ENCODE data around the gene ARHGEF17. TPM values are rescaled to one million over a fixed set of nuclear protein-coding genes. Genes with fewer than 3 reads are reported as not detected.
A peak's percentile ranks its signal among the peaks of the same experiment; 100 is the strongest.

ARHGEF17 gene
- total RNA-seq, 2 experiments from 2014 or later: not detected

GRCh38 chr11:73326929-73327811 is 19.1 kb downstream of the ARHGEF17 start:
- DNase-seq: no peak
- H3K9me3 Mint-ChIP-seq (ENCODE audit: low read depth): no peaks in the 10 kb centered on the region
- H3K36me3 Mint-ChIP-seq: no peaks in the 10 kb centered on the region
- CTCF ChIA-PET: interaction anchor here (1.0 to 7.3 kb wide), 8 partner anchors 9 to 91 kb away, joined by 3 to 36 read pairs (median 4); partner anchors contain the start of gene ARHGEF17
- H3K4me1 Mint-ChIP-seq: peaks cover 17% of the 10 kb centered on the region
- H3K27ac Mint-ChIP-seq: no peak overlapping the region
- H3K27me3 Mint-ChIP-seq: no peaks in the 10 kb centered on the region
- ATAC-seq: peak; percentile 54
- H3K4me3 Mint-ChIP-seq: no peak overlapping the region

GRCh38 chr11:73327812-73328364 is 19.8 kb downstream of the ARHGEF17 start:
- Mint-ChIP-seq H3K4me1 (peaks cover 17% of the 10 kb centered on the region), H3K27me3 (no peaks in the 10 kb centered on the region), H3K27ac (no peak overlapping the region), H3K4me3 (no peak overlapping the region), H3K36me3 (no peaks in the 10 kb centered on the region), H3K9me3 (ENCODE audit: low read depth) (no peaks in the 10 kb centered on the region)
- DNase-seq (no peak), ATAC-seq (no peak)
- CTCF ChIA-PET: interaction anchor here (1.5 to 7.3 kb wide), 4 partner anchors 9 to 47 kb away, joined by 3 to 36 read pairs (median 20); partner anchors contain the start of gene ARHGEF17

- DNase-seq (no peak), ATAC-seq (no peak)
- H3K4me3 Mint-ChIP-seq: no peak overlapping the region
- CTCF ChIA-PET: interaction anchor here (1.6 to 5.1 kb wide), 2 partner anchors 11 to 24 kb away, joined by 3 to 36 read pairs; partner anchors contain the start of gene ARHGEF17
- H3K4me1 Mint-ChIP-seq: peaks cover 9% of the 10 kb centered on the region
- H3K27me3 Mint-ChIP-seq: no peaks in the 10 kb centered on the region
- H3K9me3 Mint-ChIP-seq (ENCODE audit: low read depth): no peaks in the 10 kb centered on the region
- H3K27ac Mint-ChIP-seq: no peak overlapping the region
- no peaks in the 10 kb centered on the region for H3K36me3 Mint-ChIP-seq
These were observed 22.6 kb downstream of the ARHGEF17 start for GRCh38 chr11:73330569-73331093.

GRCh38 chr11:73331138-73331916 is 23.3 kb downstream of the ARHGEF17 start:
- Mint-ChIP-seq H3K4me3 (no peak overlapping the region), H3K9me3 (ENCODE audit: low read depth) (no peaks in the 10 kb centered on the region), H3K27ac (no peak overlapping the region), H3K27me3 (no peaks in the 10 kb centered on the region), H3K4me1 (peaks cover 11% of the 10 kb centered on the region), H3K36me3 (no peaks in the 10 kb centered on the region)
- no peak for ATAC-seq
- CTCF ChIA-PET: interaction anchor here (1.0 to 5.1 kb wide), 3 partner anchors 12 to 25 kb away, joined by 3 to 36 read pairs (median 3); partner anchors contain the start of gene ARHGEF17
- DNase-seq: no peak

GRCh38 chr11:73333173-73333572 is 25.1 kb downstream of the ARHGEF17 start:
- ATAC-seq: no peak
- Mint-ChIP-seq H3K4me3 (no peak overlapping the region), H3K4me1 (peaks cover 2% of the 10 kb centered on the region), H3K36me3 (no peaks in the 10 kb centered on the region), H3K27me3 (no peaks in the 10 kb centered on the region), H3K9me3 (ENCODE audit: low read depth) (no peaks in the 10 kb centered on the region), H3K27ac (no peak overlapping the region)
- DNase-seq: no peak
- CTCF ChIA-PET: interaction anchor here (0.7 to 6.5 kb wide), 4 partner anchors 18 to 191 kb away, joined by 3 to 190 read pairs (median 19); partner anchors contain the start of genes ARHGEF17 and FCHSD2

- no peaks in the 10 kb centered on the region for H3K9me3 Mint-ChIP-seq (ENCODE audit: low read depth)
- ATAC-seq: no peak
- no peak overlapping the region for H3K4me3 Mint-ChIP-seq
- H3K27me3 Mint-ChIP-seq: no peaks in the 10 kb centered on the region
- no peaks in the 10 kb centered on the region for H3K36me3 Mint-ChIP-seq
- H3K27ac Mint-ChIP-seq: no peak overlapping the region
- CTCF ChIA-PET: interaction anchor here (0.7 to 6.5 kb wide), 6 partner anchors 21 to 191 kb away, joined by 3 to 190 read pairs (median 28); partner anchors contain the start of genes ARHGEF17 and FCHSD2
- peaks cover 2% of the 10 kb centered on the region for H3K4me1 Mint-ChIP-seq
- DNase-seq: no peak
These were observed 25.7 kb downstream of the ARHGEF17 start for GRCh38 chr11:73333640-73334383.

- no peaks in the 10 kb centered on the region for H3K36me3 Mint-ChIP-seq
- no peak overlapping the region for H3K4me3 Mint-ChIP-seq
- no peaks in the 10 kb centered on the region for H3K9me3 Mint-ChIP-seq (ENCODE audit: low read depth)
- no peak for DNase-seq
- no peaks in the 10 kb centered on the region for H3K27me3 Mint-ChIP-seq
- CTCF ChIA-PET: interaction anchor here (0.7 to 6.5 kb wide), 26 partner anchors 9 to 856 kb away, joined by 3 to 190 read pairs (median 4); partner anchors contain the start of genes ARHGEF17 and RELT
- ATAC-seq: no peak
- no peak overlapping the region for H3K27ac Mint-ChIP-seq
- peaks cover 2% of the 10 kb centered on the region for H3K4me1 Mint-ChIP-seq
These were observed 26.5 kb downstream of the ARHGEF17 start for GRCh38 chr11:73334384-73335203.

- Mint-ChIP-seq H3K36me3 (no peaks in the 10 kb centered on the region), H3K4me3 (no peak overlapping the region), H3K27me3 (no peaks in the 10 kb centered on the region), H3K27ac (no peak overlapping the region), H3K4me1 (peaks cover 2% of the 10 kb centered on the region), H3K9me3 (ENCODE audit: low read depth) (no peaks in the 10 kb centered on the region)
- ATAC-seq (peak; percentile 72), DNase-seq (peak; percentile 81)
- CTCF ChIA-PET: interaction anchor here (0.7 to 6.5 kb wide), 28 partner anchors 9 to 857 kb away, joined by 3 to 190 read pairs (median 4); partner anchors contain the start of genes ARHGEF17 and RELT
These were observed 27.3 kb downstream of the ARHGEF17 start for GRCh38 chr11:73335204-73335923.

- Mint-ChIP-seq H3K27ac (no peak overlapping the region), H3K36me3 (no peaks in the 10 kb centered on the region), H3K27me3 (no peaks in the 10 kb centered on the region), H3K4me3 (no peak overlapping the region), H3K9me3 (ENCODE audit: low read depth) (no peaks in the 10 kb centered on the region), H3K4me1 (peaks cover 2% of the 10 kb centered on the region)
- ATAC-seq (no peak), DNase-seq (no peak)
- CTCF ChIA-PET: interaction anchor here (0.9 to 6.5 kb wide), 10 partner anchors 13 to 323 kb away, joined by 3 to 190 read pairs (median 22); partner anchors contain the start of gene ARHGEF17
These were observed 29.8 kb downstream of the ARHGEF17 start for GRCh38 chr11:73337846-73338245.

GRCh38 chr11:73338279-73338678 is 30.2 kb downstream of the ARHGEF17 start:
- Mint-ChIP-seq H3K27me3 (no peaks in the 10 kb centered on the region), H3K9me3 (ENCODE audit: low read depth) (no peaks in the 10 kb centered on the region), H3K27ac (no peak overlapping the region), H3K4me1 (peaks cover 2% of the 10 kb centered on the region), H3K36me3 (no peaks in the 10 kb centered on the region), H3K4me3 (no peak overlapping the region)
- DNase-seq (no peak), ATAC-seq (no peak)
- CTCF ChIA-PET: interaction anchor here (1.0 to 6.5 kb wide), 7 partner anchors 12 to 323 kb away, joined by 3 to 190 read pairs (median 10); partner anchors contain the start of gene ARHGEF17

- Mint-ChIP-seq H3K4me1 (peaks cover 2% of the 10 kb centered on the region), H3K4me3 (no peak overlapping the region), H3K9me3 (ENCODE audit: low read depth) (no peaks in the 10 kb centered on the region), H3K36me3 (no peaks in the 10 kb centered on the region), H3K27me3 (no peaks in the 10 kb centered on the region), H3K27ac (no peak overlapping the region)
- CTCF ChIA-PET: interaction anchor here (0.9 to 1.0 kb wide), 2 partner anchors 11 to 27 kb away, joined by 3 read pairs; no protein-coding TSS in a partner anchor
- ATAC-seq (no peak), DNase-seq (no peak)
These were observed 32.1 kb downstream of the ARHGEF17 start for GRCh38 chr11:73340164-73340563.
